GM19324 (cell line): ENCODE measurements around the gene MBD4.
"Not testable (repeated sequence)": the region's sequence is repeated elsewhere in the genome, so short reads cannot be mapped to it uniquely, and the experiment has no call there.

Source experiments
- ATAC-seq: cut with Tn5 transposase; IDR thresholded peaks from one replicate; pipeline ENCODE4 v1.9.1; 2021; ENCODE audit warnings: mild to moderate bottlenecking, moderate library complexity; ENCODE audit not compliant: unreplicated experiment, low FRiP score

Gene MBD4

DNA sequence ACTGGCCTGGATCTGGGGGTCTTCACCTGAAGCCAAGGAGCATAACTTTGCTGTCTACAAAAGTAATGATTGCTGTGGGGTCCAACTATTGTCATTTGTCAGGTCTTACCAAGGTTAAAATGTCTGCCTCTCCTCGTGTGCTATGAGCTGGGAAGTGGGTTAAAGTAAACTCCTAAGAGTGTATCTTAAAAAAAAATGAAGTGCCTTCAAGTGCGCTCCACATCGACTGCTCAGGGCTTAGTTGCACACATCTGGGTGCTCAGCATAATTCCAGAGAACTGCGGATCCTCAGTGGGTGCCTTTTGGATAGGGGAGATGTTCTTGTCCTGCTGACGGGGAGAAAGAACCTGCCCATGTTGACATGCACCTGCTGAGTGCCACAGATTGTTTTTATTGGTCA is 52.3 kb downstream of the MBD4 start:
- ATAC-seq = no peak

DNA sequence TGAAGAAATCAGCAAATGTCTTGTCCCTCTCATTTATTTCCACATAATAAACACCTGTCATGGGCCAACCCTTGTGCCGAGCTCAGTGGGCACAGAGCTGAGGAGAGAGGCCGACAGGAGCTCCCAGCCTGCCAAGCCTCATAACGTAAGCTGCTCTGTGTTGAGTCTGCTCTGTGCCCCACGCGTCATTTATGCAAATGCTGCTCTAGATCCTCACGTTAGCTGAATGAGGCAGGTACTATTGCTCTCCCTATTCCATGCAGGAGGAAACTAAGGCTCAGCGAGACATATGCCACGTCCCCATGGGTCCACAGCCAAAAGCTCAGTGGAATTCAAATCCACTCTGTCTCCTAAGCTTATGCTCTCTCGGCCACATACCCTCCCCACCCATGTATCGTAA is 52.8 kb downstream of the MBD4 start:
- no peak for ATAC-seq

DNA sequence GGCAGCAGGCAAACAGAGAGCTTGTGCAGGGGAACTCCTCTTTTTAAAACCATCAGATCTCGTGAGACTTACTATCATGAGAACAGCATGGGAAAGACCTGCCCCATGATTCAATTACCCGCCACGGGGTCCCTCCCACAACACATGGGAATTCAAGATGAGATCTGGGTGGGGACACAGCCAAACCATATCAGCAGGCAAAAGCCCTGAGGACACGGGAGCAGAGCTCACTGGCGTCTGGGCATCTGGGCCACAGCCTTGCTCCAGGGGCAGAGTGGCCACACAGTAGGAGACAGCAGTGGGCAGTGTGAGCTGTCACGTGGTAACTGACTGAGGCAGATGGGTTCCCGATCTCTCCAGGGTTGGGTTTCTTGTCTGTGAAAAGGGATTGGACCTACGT is 54.2 kb downstream of the MBD4 start:
- not testable (repeated sequence) for ATAC-seq

DNA sequence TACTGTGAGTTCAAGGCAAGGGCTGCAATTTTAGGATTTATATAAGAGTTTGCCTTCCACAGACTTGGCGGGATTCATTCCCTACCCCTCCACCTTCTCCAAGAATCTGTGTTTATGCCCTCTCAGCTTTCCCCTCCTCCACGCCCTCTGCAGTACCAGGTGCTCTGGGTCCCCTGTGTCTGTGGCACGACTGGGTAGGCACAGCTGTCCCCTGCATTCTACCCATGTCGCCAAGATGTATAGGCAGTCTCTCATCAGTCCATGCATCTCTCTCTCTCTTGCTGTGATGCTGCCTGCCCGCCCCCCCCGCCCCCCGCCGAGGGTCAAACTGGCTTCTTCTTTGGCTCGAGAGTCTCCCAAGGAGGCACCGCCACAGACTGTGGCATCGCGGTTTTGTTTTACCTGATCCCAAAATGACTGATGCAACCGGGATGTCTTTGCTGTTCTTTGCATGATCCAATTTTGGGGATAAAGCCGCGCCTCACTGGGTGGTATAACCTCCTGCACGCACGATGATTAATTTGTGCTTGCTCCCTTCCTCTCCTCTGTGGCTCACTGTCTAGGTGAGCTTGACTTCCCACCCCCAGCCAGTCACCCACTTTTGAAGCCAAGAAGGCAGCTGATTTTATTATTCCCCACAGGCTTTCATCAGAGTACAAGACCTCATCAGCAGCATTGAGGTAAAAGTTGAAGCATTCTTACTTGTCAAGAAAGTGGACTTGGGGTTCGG is 55.0 kb downstream of the MBD4 start:
- ATAC-seq = no peak

DNA sequence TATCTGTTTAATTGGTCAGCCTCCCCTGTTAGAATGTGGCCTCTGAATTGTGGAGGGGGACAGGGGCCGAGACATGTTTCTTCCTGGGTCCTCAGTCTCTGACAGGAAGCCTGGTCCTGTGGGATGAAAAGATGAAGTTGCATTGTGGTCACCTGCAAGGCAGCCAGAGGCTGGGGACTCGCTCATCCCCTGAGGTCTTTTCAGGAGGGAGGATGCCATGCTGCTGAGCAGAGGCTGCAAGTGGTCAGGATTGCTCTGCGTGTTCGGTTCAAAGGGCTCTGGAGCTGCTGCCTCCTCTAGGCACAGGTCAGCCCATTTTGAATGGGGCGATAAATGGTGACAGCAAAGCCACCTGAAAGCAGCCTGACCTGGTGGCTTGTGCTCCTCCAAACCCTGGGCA is 55.6 kb downstream of the MBD4 start:
- ATAC-seq = not testable (repeated sequence)

DNA sequence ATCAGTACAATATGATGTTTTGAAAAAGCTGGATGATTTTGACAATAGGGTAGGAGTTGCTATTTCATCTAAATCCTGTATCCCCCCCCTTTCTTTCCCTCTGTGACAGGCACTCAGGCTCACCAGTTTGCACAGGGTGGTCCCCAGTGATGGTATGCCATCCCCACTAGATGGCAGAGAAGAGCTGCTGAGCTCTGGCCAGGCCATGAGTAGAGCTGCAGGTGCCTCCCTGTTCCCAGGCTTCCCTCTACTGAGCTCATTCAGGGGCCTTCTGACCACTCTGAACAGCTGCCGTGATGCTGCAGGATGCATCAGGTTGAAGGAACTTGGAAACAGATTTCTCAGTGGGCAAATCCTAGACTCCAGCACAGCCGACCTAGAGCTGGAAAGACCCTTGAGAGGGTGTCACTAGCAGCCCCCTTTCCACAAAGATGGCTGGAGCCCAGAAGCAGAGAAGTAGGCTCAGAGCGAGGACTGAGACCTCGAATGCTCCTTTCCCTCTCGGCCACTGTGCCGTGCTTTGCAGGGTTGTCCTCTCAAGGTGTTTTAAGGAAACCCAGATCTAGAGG is 56.4 kb downstream of the MBD4 start:
- peak; percentile 78 for ATAC-seq

DNA sequence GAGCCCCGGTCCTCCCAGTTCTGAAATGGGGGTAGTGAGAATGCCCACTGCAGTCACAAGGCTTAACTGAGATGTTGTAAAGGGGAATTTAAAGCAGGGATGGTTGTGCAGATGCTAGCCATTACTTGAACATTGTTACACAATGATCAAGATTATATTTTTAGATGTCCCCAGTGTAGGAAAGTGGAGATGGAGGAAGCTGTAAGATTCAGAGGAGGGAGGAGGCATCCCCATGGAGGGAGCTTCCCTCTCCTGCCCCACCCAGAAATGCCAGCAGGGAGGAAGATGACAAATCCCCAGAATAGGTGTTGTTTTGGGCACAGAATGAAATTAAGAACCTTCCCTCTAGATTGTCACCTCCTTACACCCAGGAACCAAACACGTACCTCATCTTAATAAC is 57.4 kb downstream of the MBD4 start:
- no peak for ATAC-seq
